ENCODE results near the gene ACP4. TPM values are rescaled to one million over a fixed set of nuclear protein-coding genes. Genes with fewer than 3 reads are reported as not detected.

ACP4 gene
- total RNA-seq, 1 experiment from 2014 or later = not detected

DNA sequence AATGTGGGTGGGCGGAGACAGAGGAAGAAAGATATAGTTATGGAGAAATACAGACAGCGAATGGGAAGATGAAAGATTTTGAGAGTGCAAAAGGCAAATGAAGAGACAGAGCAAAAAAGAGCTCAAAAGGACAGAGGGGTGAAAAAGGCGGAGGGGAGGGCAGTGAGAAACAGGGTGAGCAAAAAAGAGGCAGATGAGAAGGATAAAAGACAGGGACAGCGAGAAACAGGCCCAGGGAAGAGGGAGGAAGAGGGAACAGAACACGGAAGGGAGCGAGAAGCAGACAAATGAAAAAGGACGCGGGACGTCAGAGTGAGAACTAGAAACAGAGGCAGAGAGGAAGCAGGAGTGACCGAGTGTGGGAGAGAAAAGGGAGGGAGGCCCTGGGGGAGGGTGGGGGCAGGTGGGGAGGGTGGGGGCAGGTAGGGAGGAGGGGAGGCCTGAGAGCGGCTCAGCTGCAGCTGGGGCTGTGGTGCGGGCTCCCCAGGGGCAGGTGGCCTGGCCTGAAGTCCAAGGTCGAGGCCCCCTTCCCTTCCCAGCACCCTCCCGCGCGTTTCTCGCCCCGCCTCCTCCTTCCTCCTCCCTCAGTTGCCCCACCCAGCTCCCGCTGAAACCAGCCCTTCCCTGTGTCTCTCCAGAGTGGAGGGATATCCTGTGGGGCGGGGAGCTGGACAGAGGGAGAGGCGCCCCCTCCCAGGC lies 30.5 kb downstream of the ACP4 start:
- DNase-seq (ENCODE audit: low read depth) = no peak

DNA sequence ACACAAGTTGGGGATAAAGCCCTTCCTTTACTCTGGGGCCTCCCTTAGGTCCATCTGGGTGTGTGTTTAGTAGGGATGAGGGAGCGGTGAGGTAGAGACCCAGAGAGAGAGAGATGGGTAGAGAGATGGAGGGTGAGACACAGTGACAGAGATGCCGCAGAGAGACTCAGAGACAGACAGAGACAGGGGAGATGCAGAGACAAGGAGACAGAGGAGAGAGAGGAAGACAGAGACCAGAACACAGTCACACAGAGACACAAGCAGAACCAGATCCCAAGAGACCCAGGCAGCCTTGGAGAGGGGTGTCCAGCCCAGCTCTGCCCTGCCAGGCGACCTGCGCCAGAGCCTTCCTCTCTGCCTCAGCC lies 31.0 kb downstream of the ACP4 start:
- no peak for DNase-seq (ENCODE audit: low read depth)

DNA sequence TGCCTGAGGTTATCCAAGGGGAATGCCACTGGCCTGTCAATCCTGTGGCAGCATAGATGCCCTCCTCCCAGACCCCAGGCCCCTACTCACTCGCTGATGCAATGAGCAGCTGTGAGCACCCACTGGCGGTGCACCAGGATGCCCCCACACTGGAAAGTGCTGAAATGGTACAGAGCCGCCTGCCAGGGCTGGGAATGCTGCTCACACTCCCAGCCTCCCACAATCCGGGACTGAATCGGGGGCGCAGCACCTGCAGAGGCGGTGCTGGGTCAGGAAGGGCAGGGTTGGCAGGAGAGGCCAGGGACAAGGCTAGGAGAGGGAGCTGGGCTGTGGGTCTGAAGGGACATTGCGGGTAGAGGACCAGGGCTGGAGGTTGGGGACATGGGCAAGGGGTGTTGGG lies 31.4 kb downstream of the ACP4 start:
- no peak for DNase-seq (ENCODE audit: low read depth)

DNA sequence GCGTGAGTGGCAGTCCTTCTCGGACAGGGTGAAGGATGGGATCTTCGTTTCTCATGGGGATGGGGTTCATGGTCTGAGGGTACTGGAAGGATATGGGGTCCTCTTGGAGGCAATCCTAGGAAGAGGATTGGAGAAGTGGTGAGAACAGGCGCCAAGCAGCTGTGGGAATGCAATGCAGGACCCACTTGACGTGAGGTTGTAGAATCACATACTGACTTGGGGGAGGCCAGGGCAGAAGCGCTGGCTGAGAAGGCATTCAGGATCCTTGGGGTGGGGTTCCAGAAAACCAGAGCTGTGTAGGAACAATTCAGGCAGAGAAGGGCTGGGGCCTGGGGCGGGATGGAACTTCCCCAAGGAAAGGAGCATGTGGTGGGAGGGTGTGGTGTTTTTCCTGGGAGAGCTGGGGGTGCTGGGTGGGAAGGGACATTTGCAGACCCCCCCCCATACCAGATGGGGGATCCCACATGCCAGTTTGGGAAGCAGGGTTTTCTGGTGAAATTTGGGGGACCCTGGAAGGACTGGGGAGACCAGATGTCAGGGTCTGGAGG lies 32.5 kb downstream of the ACP4 start:
- no peak for DNase-seq (ENCODE audit: low read depth)

DNA sequence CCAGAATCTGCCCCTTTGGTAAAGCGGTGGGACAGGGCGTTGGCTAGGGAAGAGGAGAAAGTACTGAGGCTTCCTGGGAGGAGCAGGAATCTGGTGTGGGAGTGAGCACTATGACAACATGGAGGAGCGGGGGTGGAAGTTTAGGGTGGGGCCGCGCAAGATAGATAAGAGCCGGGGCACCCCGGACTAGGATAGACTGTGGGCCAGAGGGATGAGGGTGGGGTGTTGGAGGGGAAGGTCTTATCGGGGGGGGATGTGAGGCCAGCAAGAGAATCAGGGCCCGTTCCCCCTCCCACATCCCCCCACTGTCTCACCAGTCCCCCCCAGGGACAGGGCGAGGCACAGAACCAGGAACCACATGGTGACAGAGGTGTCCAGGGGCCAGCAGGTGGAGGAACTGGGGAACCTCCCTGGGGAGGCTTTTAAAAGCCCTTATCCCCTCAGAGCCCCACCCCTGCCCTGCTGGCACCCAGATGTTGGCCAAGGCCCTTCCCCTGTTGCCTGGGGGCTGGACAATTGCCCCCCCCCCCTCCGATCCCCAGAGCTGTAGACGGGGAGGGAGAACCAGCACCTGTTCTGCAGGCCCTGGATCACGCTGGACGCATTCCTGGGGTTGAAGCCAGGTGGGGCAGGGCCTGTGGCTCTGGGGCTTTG lies 33.3 kb downstream of the ACP4 start, which contains the start of gene KLK1:
Gene KLK1, minus strand, starts transcription at position 399 of the 654 bp plus-strand sequence. Its CDS starts 39 bp downstream, at position 360.
- no peak for DNase-seq (ENCODE audit: low read depth)

DNA sequence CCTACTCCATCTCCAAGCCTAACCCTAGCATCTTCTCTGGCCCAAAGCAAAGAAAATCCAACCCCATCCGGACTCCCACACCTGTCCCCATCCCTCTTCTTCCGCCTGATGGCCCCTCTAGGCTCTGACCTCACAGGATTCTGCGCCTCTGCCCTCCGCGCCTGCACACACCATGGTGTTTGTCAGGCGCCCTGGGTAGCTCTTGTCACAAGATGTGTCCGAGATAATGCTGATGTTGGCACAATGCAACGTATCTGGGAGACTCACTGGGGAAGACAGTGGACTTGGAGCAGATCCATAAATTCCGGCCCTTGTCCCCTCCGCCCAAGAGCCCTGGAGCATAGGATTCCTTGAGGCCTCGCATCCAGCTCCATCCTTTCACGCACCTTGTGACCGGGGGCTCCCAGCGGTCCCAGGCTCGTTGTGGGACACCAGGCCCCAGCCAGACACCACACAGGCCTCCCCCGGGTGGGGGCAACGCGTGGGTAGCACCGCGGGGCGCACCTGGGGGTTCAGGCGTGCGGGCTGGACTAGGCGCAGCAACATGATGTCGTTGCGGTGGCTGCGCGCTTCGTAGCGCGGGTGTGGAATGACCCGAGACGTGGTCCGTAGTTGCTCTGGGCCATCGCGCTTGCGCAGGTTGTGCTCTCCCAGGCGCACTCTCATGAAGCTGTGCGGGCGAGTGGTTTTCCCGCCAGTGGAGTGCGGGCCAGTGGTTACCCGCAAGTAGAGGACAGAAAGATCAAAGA lies 36.5 kb downstream of the ACP4 start:
- no peak for DNase-seq (ENCODE audit: low read depth)

DNA sequence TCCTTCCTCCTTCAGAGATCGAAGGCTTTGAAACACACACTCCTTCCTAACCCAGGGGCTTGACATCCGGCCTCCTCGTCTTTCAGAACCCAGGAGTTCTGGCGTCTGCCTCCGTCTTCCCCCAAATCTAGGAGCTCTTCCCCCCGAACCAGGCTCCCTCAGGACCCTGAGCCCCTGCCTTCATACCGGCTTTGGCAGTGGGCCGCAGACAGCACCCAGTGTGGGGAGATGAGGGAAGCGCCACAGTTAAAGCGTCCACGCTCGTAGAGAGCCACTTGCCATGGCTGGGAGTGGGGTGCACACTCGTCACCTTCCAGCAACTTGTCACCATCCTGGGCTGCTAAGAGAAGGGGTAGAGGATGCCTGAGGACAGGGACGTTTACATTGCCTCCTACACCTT lies 37.3 kb downstream of the ACP4 start:
- DNase-seq (ENCODE audit: low read depth) = no peak

DNA sequence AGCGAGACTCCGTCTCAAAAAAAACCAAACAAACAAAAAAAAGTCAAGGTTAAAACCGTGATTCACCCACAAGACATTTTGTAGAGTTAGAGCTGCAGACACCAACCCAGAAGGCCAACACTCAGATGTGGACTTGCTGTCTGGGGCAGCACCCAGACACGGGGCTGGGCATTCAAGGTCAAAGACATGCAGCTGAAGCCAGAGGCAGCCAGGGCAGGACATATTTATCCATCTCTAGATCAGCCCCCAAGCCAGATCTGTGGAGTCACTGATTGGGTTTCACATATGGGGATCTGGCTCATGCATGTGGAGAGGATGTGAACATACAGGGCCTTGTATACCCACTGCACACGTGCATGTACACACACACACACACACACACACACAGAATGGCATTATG lies 39.6 kb downstream of the ACP4 start:
- DNase-seq (ENCODE audit: low read depth) = no peak

DNA sequence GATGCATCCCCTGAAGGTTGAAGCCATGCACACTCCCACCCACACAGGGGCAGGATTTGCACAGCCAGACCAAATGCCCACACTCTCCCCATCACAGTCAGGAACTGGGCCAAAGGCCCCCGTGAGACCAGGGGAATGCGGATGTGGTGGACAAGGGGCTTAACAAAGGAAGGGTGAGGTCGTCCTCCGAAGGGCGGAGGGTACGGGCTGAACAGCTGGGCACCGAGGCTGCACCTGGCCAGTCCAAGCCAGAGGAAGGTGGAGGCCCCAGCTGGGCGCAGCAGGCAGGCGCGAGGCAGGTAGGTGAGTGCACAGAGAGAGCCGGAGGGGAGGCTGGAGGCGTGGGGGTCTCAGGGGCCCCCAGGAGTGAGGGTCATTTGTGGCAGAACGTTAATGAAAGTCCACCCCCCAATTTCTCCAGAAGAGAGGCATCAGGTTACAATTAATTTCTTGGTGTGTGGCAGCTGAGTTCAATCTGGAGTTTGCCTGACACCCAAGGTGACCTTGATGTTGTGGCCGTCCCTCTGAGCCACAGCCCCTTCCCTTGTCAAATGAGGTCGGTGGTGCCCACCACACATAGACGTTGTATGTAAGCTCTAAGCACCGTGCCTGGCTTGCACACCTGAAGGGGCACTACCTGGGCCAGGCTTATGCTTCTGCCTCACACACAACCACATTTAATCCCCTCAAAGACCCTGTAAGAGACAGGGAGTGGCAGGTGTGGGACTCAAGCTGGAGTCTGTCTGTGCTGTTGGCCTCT lies 40.2 kb downstream of the ACP4 start:
- no peak for DNase-seq (ENCODE audit: low read depth)

DNA sequence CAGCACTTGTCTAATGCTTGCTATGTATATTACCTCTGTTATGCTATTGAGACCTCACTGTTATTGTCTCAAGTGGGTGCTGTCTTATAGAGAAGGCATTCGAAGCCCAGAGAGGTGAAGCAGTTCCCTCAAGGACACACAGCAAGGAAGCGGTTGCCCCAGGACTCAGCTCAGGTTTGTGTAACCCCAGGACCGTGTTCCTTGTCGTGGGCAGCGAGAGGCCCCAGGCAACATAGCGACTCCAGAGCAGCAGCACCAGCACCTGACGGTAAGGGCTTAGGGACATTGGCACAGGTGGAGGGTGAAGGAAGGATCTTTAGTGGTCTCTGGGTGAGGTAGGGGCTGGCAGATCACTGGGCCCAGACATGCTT lies 40.8 kb downstream of the ACP4 start:
- DNase-seq (ENCODE audit: low read depth) = no peak

DNA sequence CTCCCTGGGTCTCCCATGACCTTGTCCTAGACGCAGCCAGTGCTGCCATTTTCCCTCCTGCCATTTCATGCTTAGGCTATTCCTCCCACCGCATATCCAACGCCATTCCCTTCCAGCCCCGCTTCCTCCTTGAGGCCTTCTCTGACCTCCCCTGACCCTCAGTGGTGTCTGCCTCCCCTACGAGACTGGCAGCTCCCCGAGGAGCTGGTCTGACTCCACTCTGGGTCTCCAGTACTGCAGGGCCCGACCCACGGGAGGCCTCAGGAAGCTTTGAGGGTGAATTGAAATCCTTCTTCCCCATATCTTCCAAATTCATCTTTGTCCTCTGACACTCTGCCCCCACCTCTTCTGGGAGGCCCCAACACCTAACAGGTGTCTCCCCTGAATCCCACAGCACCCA lies 42.5 kb downstream of the ACP4 start:
- DNase-seq (ENCODE audit: low read depth) = no peak

DNA sequence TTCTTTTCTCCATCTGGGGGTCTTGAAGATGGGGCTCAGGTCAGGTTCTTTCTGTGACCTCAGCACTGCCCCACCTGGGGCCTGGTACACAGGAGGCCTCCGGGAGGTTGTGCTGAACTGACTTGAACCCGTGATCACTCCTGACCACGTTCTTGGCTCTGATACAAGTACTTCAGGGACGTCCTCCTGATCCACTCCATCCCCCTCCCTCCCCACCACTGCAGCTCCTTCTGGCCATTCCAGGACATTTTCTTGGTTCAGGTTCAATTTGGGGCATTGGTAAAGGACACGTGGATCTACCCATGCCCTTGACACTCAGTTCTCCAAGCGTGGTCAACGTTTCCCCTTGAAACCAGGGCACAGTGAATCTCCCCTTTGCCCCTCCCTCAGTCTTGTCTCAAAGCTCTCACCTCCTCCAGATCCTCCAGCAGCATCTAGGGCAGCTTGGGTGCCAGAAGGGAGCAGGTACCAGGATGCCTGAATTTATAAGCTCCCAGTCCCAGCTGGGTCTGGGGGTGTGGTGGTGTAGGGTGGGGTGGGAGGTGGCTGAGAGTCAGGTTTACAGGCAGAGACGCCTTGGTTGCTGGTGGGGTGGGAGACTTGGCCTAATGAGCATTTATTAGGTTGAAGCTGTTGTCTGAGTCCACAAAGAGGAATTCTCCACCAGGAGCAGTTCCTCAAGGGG lies 43.0 kb downstream of the ACP4 start, which contains the start of gene KLK15:
Gene KLK15, minus strand, starts transcription at position 458 of the 685 bp plus-strand sequence. CDS start 2,082 bp downstream, outside the sequence.
- no peak for DNase-seq (ENCODE audit: low read depth)

DNA sequence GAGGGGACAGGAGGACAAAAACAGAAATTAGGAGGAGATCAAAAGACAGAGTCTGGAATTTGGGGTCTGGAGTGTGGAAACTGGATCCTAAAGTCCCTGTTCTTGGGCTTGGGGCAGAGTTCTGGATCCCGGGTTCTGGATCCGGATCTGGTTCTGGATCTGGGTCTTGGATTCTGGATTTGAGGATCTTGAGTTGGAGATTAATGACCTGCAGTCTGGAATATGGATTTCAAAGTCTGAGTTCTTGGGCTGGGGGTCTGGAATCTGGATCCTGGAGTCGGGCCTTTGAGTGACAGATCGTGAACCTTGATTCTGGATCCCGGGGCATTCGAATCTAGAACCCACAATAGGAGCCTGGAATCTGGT lies 43.6 kb downstream of the ACP4 start:
- DNase-seq (ENCODE audit: low read depth) = no peak

DNA sequence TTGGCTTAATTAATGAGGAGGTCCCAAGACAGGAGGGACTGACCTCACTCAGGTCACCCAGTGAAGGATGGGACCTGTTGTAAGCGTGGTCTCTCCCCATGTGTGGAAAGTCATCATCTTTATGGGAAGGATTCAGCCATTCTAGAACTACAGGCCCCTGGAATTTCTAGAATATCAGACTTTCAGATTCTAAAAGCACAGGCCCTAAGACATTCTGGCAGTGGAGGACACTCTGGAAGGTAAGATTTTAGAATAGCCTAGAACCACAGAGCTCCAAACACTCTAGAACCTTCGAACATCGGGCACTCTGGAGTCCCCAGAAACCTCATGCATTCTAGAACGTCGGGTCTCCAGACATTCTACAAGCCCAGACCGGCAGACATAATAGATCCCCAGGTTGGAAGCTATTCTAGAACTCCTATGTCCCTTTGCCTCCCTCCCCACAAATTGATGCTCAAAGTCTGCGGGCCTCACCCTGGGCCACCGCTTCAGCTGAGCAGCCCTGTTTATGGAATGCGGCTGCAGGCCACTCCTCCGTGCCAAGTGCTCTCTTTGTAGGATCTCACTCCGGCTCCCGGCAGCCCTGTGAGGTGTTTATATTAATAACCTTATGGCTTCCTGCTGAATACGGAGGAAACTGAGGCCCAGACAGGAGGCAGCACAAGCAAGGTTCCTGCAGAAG lies 45.0 kb downstream of the ACP4 start:
- DNase-seq (ENCODE audit: low read depth) = no peak

DNA sequence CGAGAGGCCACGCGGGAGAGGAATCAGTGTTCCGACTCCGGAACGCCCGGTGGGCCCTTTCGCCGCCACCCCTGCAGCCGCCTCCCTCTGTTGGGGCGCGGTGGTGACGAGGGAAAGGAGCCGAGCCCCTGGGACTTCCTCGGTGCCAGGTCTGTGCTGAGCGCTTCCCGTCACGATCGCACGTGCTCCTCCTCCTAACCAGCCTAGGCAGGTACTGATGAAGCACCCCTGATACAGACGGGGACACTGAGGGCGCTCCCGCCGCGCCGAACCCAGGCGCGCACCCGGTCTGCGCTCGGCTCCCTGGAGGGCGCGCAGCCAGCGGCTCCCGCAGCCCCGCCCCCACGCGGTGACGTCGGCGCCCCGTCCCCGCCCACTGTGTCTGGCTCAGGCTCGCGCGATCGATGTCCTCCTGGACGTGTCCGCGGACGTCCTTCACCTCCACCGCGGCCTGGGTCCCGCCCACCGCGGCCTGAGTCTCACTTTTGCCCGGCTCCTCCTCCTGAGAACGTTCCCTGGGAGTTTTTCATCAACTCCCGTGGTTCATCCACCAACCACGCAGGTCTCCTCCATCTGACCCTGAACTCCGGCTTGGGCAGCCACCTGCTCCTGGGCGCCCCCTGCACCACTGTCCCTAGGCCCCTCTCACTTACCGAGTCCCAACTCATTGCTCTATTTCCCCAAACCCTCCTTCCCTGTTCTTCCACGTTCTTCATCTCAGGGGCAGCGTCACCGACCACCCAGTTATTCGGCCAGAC lies 45.7 kb downstream of the ACP4 start:
- DNase-seq (ENCODE audit: low read depth) = peak; percentile 28

DNA sequence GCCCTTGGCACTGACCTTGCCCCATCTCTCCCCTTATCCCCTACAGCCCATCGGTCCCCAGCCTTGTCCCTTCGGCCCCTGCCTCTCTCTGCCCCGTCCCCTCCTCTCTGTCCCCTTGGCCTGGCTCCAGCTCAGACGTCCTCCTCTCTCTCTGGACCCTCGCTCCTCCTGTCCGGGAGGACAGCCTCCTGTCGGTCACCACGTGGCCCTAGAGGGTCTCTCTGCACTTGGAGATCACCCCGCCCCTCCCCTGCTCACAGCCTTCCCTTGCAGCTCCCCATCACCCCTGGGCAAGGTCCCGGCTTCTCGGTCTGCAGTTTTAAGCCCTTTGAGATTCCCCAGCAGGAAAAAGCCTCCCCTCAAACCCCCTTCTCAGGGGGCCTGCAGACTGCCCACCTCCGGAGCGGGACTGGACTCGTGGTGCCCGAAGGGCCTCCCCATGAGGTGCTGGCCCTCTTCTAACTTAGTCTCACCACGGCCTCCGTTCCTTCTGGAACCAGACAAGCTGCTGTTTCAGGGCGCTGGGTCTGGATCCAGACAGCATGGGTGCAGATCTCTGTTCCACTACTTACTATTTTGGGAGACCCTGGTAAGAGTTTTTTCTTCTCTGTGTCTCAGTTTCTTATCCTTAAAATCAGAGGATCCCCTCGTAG lies 46.5 kb downstream of the ACP4 start:
- no peak for DNase-seq (ENCODE audit: low read depth)

DNA sequence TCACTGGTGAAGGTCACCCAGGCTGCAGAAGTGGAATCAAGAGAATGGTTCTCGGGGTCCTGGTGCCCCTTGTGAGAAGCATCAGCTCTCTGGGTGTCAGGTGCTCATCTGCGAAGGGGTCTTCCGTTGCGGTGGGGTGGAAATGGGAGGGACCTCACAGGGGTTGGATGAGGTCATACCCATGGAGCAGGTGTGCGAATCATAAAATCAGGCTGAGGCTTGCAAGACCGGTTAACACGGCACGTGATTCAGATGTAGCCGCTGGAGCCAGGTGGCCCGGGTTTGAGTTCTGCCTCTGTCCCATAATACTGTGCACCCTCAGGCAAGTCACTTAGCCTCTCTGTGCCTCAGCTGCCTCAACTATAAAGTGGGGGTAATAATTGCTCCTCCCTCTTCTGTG lies 47.1 kb downstream of the ACP4 start:
- no peak for DNase-seq (ENCODE audit: low read depth)

DNA sequence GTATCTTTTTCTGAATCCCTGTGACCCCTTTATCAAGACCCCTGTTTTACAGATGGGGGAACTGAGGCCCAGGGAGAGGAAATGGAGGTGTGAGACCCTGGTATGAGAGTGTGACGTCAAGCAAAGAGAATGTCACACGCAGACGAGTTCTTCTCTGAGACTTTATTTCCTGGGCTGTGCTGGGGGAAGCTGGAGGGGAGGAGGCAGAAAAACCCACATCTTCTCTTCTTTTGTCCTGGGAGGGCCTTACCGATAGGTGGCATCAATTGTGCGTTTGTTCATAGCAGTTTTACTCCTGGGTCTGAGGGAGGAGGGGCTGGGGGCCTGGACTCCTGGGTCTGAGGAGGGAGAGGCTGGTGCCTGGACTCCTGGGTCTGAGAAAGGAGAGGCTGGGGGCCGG lies 48.0 kb downstream of the ACP4 start:
- DNase-seq (ENCODE audit: low read depth) = no peak
